Transverse colon (tissue), 4 donors: Measurements from ENCODE around the gene SLC39A6.

Source experiments
- CTCF ChIP-seq, 5 experiments: fragments of 200-600 bp in 3 of 5; fragments of 450-650 bp in 2 of 5; sonication (generic) in 3 of 5; IDR thresholded peaks; 1 replicate in 2 of 5; 2 replicates in 3 of 5; pipeline ENCODE4 v1.5.1; 2016 to 2017; ENCODE audit warnings: antibody characterized with exemption in 5 of 5, inconsistent platforms in 3 of 5, mild to moderate bottlenecking in 2 of 5, moderate library complexity in 1 of 5
- EP300 ChIP-seq: sonication (generic); formaldehyde crosslinking; IDR thresholded peaks from one replicate; pipeline ENCODE4 v1.6.1; 2017; ENCODE audit warnings: antibody characterized with exemption, low read depth
- POLR2A ChIP-seq: fragments of 450-650 bp; IDR thresholded peaks from one replicate; pipeline ENCODE4 v1.6.1; 2016; ENCODE audit warnings: antibody characterized with exemption, mild to moderate bottlenecking, moderate library complexity
- POLR2AphosphoS5 ChIP-seq, 3 donors: sonication (generic); formaldehyde crosslinking; IDR thresholded peaks; one replicate each; pipeline ENCODE4 v1.6.1; 2016; ENCODE audit warnings: antibody characterized with exemption in 3 of 3

GRCh38 chr18:36108601-36109000 is 20.5 kb downstream of the SLC39A6 start:
- TF ChIP-seq CTCF (IDR thresholded peaks at IDR 0.05) (no peak), POLR2AphosphoS5 (IDR thresholded peaks at IDR 0.05) (no peak), EP300 (no peak), POLR2A (no peak)
